Naive thymus-derived CD4-positive, alpha-beta T cell (primary cell): ENCODE data around the gene SLC6A16. TPM values are rescaled to one million over a fixed set of nuclear protein-coding genes. Genes with fewer than 3 reads are reported as not detected.
A peak's percentile ranks its signal among the peaks of the same experiment; 100 is the strongest.
"Not testable (repeated sequence)": the region's sequence is repeated elsewhere in the genome, so short reads cannot be mapped to it uniquely, and the experiment has no call there.

Experiments used
- ATAC-seq: fragments of 150-1000 bp; cut with Tn5 transposase; 2 replicates; pipeline ENCODE4 v1.10.0; 2021; ENCODE audit warnings: mild to moderate bottlenecking, moderate library complexity
- CTCF ChIA-PET: fragments of 350-600 bp; sonication (Branson Sonifier 250); formaldehyde crosslinking; loops from one replicate; lab custom pipeline; 2021; ENCODE audit warnings: antibody characterized with exemption; lab: Charles Lee
- POLR2A ChIA-PET: fragments of 350-600 bp; sonication (Branson Sonifier 250); formaldehyde crosslinking; loops from one replicate; lab custom pipeline; 2021; ENCODE audit warnings: antibody characterized with exemption, inconsistent platforms; lab: Charles Lee
- DNase-seq, 9 donors: peaks; one replicate each; pipeline versions ENCODE4 v3.0.0 to v3.0.0-alpha.2; 2020 to 2022; ENCODE audit warnings: mixed read lengths in 1 of 9
- H3K27ac ChIP-seq: one replicate; pipeline ENCODE4 v1.7.0; 2013; ENCODE audit warnings: mild to moderate bottlenecking, low read depth, low read length, moderate library complexity
- H3K27me3 ChIP-seq, 2 donors: one replicate each; pipeline ENCODE4 v1.7.0; 2013; ENCODE audit warnings: low read length in 2 of 2, mild to moderate bottlenecking in 2 of 2, moderate library complexity in 2 of 2; ENCODE audit not compliant: control insufficient read depth in 2 of 2, insufficient read depth in 2 of 2
- H3K36me3 ChIP-seq, 3 experiments: 1 replicate in 2 of 3; 2 replicates in 1 of 3; pipeline ENCODE4 v1.7.0; 2013; ENCODE audit warnings: low read length in 3 of 3, mild to moderate bottlenecking in 3 of 3, moderate library complexity in 1 of 3; ENCODE audit not compliant: insufficient read depth in 3 of 3, control insufficient read depth in 2 of 3
- H3K4me1 ChIP-seq, 2 donors: one replicate each; pipeline ENCODE4 v1.7.0; 2013; ENCODE audit warnings: low read length in 2 of 2, mild to moderate bottlenecking in 2 of 2, moderate library complexity in 1 of 2; ENCODE audit not compliant: control insufficient read depth in 2 of 2, insufficient read depth in 2 of 2
- H3K4me3 ChIP-seq: 2 replicates; pipeline ENCODE4 v1.7.0; 2013; ENCODE audit warnings: mild to moderate bottlenecking, low read length
- H3K9me3 ChIP-seq, 3 experiments: 1 replicate in 2 of 3; 2 replicates in 1 of 3; pipeline ENCODE4 v1.7.0; 2013; ENCODE audit warnings: low read length in 3 of 3; ENCODE audit not compliant: control insufficient read depth in 2 of 3
- H3K27ac Mint-ChIP-seq, 9 donors: one replicate each; pipeline ENCODE4 v1.8.0; 2020 to 2022; ENCODE audit warnings: mixed read lengths in 9 of 9, mild to moderate bottlenecking in 8 of 9, moderate library complexity in 5 of 9, inconsistent platforms in 2 of 9
- H3K27me3 Mint-ChIP-seq, 5 donors: one replicate each; pipeline ENCODE4 v1.8.0; 2021 to 2022; ENCODE audit warnings: mixed read lengths in 5 of 5, mild to moderate bottlenecking in 1 of 5
- H3K36me3 Mint-ChIP-seq, 5 donors: one replicate each; pipeline ENCODE4 v1.8.0; 2020 to 2022; ENCODE audit warnings: mixed read lengths in 5 of 5, mild to moderate bottlenecking in 3 of 5, inconsistent platforms in 1 of 5
- H3K4me1 Mint-ChIP-seq, 7 donors: one replicate each; pipeline ENCODE4 v1.8.0; 2020 to 2022; ENCODE audit warnings: mixed read lengths in 7 of 7, mild to moderate bottlenecking in 3 of 7, inconsistent platforms in 1 of 7
- H3K4me3 Mint-ChIP-seq, 10 donors: one replicate each; pipeline ENCODE4 v1.8.0; 2020 to 2022; ENCODE audit warnings: mild to moderate bottlenecking in 10 of 10, mixed read lengths in 10 of 10, moderate library complexity in 6 of 10, inconsistent platforms in 2 of 10
- H3K9me3 Mint-ChIP-seq, 11 donors: one replicate each; pipeline ENCODE4 v1.8.0; 2020 to 2022; ENCODE audit warnings: mixed read lengths in 11 of 11, mild to moderate bottlenecking in 4 of 11, inconsistent platforms in 1 of 11, moderate library complexity in 1 of 11
- intact Hi-C, 2 donors: fragments of 100-400 bp; cut with micrococcal nuclease; formaldehyde crosslinking; loops; one replicate each; pipeline ENCODE4 v1.15.1; 2023
- polyA plus RNA-seq, 2 donors: library from polyadenylated mRNA; unstranded; fragments of 300-500 nt; fragmentation: Illumina TruSeq; gene quantifications; one replicate each; pipeline ENCODE4 v1.2.3, GENCODE V29; 2021
- total RNA-seq, 6 experiments: library from RNA in 5 of 6; stranded (reverse) in 5 of 6; gene quantifications; 1 replicate in 5 of 6; 2 replicates in 1 of 6; pipeline ENCODE4 v1.2.3 and lab custom pipeline; 2021 to 2026

Gene SLC6A16
- total and polyA plus RNA-seq, 7 experiments from 2014 or later, result 1.6 to 6.1 (median 4.1) TPM

DNA sequence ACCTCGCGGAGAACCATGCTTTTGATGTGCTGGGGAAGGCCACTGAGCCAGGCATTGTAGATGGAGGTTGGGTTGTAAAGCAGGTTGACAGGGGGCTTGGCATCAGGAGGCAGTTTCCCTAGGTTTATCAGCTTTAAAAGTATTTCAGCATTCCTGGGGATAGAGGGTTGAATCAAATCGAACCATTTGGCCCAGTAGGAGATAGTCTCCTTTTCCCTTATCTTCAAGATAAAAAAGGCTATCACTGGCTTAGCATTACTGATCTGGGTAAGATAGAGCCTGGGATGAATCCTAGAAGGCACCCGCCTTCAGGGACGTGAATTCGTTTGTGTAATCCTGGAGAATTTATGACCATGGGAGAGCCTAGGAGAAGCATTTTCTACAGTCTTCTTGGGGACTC lies 30.6 kb downstream of the SLC6A16 start:
- H3K36me3 ChIP-seq, result no peaks in the 10 kb centered on the region
- no peaks in the 10 kb centered on the region for H3K27me3 ChIP-seq
- no peaks in the 10 kb centered on the region for H3K4me1 Mint-ChIP-seq
- H3K4me1 ChIP-seq, result no peaks in the 10 kb centered on the region
- no peaks in the 10 kb centered on the region for H3K9me3 ChIP-seq
- intact Hi-C loops, result no loop called here
- DNase-seq, result no peak
- no peak for ATAC-seq
- H3K27ac Mint-ChIP-seq, result peak overlapping the region in 1 of 9 donors; percentile 23
- POLR2A ChIA-PET, result no interaction called here
- no peak overlapping the region for H3K4me3 ChIP-seq
- H3K36me3 Mint-ChIP-seq, result no peaks in the 10 kb centered on the region
- CTCF ChIA-PET, result interaction anchor here (0.6 kb wide), 1 partner anchor 17 kb away, joined by 3 read pairs; no protein-coding TSS in a partner anchor
- H3K9me3 Mint-ChIP-seq, result peaks cover 0 to 2% (median 0%) of the 10 kb centered on the region in 11 donors
- H3K4me3 Mint-ChIP-seq, result no peak overlapping the region
- H3K27ac ChIP-seq, result no peak overlapping the region
- peaks cover 0 to 8% (median 0%) of the 10 kb centered on the region in 5 donors for H3K27me3 Mint-ChIP-seq

DNA sequence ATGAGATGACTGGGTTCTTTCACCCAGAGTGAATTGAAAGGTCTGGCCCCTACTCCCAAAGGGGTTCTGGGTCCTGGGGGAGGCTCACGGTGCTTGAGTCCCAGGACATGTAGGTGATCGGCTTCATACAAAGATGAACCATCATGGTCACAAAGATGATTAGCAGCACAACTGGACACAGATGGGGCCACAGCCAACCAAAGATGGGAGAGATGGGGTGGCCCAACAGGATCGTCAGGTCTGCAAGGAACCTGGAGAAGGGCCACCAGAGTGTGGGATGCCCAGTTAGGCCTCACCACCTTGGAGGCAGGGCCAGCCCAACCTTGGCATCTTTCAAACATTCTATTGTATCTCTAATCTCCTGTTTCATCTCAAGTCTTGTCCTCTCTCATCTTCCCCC lies 34.5 kb downstream of the SLC6A16 start:
- no peaks in the 10 kb centered on the region for H3K4me1 Mint-ChIP-seq
- DNase-seq, result no peak
- peaks cover 0 to 4% (median 0%) of the 10 kb centered on the region in 5 donors for H3K27me3 Mint-ChIP-seq
- intact Hi-C loops, result no loop called here
- H3K9me3 ChIP-seq, result no peaks in the 10 kb centered on the region
- no peak overlapping the region for H3K27ac ChIP-seq
- H3K4me3 Mint-ChIP-seq, result no peak overlapping the region
- peaks cover 0 to 2% (median 0%) of the 10 kb centered on the region in 11 donors for H3K9me3 Mint-ChIP-seq
- H3K4me1 ChIP-seq, result no peaks in the 10 kb centered on the region
- POLR2A ChIA-PET, result no interaction called here
- no peaks in the 10 kb centered on the region for H3K36me3 Mint-ChIP-seq
- CTCF ChIA-PET, result no interaction called here
- no peak overlapping the region for H3K4me3 ChIP-seq
- no peak overlapping the region for H3K27ac Mint-ChIP-seq
- ATAC-seq, result no peak
- no peaks in the 10 kb centered on the region for H3K36me3 ChIP-seq
- H3K27me3 ChIP-seq, result no peaks in the 10 kb centered on the region

DNA sequence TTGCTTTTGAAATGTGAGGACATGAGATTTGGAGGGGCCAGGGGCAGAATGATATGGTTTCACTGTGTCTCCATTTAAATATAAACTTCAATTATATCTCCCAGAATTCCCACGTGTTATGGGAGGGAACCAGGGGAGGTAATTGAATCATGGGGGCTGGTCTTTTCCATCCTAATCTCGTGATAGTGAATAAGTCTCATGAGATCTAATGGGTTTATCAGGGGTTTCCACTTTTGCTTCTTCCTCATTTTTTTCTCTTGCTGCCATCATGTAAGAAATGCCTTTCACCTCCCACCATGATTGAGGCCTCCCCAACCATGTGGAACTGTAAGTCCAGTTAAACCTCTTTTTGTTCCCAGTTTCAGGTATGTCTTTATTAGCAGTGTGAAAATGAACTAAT lies 35.7 kb downstream of the SLC6A16 start:
- H3K4me1 Mint-ChIP-seq, H3K4me3 Mint-ChIP-seq, H3K36me3 ChIP-seq, H3K4me1 ChIP-seq, H3K27ac Mint-ChIP-seq, H3K9me3 ChIP-seq, H3K27me3 Mint-ChIP-seq, H3K27ac ChIP-seq, H3K9me3 Mint-ChIP-seq, intact Hi-C loops, H3K27me3 ChIP-seq, H3K36me3 Mint-ChIP-seq, POLR2A ChIA-PET, H3K4me3 ChIP-seq, ATAC-seq, DNase-seq: not testable (repeated sequence)
- CTCF ChIA-PET, result interaction anchor here (1.2 kb wide), 2 partner anchors 12 to 21 kb away, joined by 3 to 5 read pairs; no protein-coding TSS in a partner anchor

DNA sequence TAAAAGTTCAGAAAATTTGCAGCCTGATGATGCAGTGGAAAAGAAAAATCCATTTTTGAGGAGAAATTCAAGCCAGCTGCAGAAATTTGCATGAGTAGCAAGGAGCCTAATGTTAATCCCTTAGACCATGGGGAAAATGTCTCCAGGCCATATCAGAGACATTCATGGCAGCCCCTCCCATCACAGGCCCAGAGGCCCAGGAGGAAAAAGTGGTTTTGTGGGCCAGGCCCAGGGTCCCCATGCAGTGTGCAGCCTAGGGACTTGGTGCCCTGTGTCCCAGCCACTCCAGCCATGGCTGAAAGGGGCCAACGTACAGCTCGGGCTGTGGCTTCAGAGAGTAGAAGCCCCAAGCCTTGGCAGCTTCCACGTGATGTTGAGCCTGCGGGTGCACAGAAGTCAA lies 36.8 kb downstream of the SLC6A16 start:
- H3K36me3 ChIP-seq, intact Hi-C loops, ATAC-seq, DNase-seq, H3K4me1 Mint-ChIP-seq, H3K4me3 Mint-ChIP-seq, H3K36me3 Mint-ChIP-seq, H3K4me3 ChIP-seq, H3K4me1 ChIP-seq, H3K27ac ChIP-seq, H3K9me3 Mint-ChIP-seq, H3K27me3 ChIP-seq, H3K27me3 Mint-ChIP-seq, H3K27ac Mint-ChIP-seq, H3K9me3 ChIP-seq: not testable (repeated sequence)
- ChIA-PET CTCF (interaction anchor here (1.2 kb wide), 2 partner anchors 13 to 20 kb away, joined by 3 to 5 read pairs; no protein-coding TSS in a partner anchor), POLR2A (interaction anchor here (0.6 kb wide), 1 partner anchor 101 kb away, joined by 3 read pairs; no protein-coding TSS in a partner anchor)

DNA sequence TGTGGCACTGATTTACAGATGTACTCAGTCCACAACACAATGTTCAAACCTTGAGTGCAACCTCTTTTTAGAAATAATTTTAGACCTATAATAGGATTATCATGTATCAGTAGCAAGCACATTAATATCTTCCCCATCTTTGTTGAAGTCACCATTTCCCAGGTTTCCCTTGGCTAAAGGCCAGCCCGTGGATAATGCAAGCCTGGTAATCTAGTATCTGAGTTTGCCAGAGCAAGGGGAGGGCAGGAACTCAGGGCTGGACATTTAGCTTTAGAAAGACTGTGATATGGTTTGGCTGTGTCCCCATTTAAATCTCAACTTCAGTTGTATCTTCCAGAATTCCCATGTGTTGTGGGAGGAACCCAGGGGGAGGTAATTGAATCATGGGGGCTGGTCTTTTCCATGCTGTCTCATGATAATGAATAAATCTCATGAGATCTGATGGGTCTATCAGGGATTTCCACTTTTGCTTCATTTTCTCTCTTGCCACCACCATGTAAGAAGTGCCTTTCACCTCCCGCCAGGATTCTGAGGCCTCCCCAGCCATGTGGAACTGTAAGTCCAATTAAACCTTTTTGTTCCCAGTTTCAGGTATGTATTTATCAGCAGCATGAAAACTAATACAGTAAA lies 37.7 kb downstream of the SLC6A16 start:
- H3K9me3 ChIP-seq, result no peaks in the 10 kb centered on the region
- DNase-seq (no peak), ATAC-seq (no peak)
- H3K4me3 ChIP-seq, result no peak overlapping the region
- no peak overlapping the region for H3K27ac ChIP-seq
- peaks cover 0 to 4% (median 4%) of the 10 kb centered on the region in 5 donors for H3K27me3 Mint-ChIP-seq
- no peak overlapping the region for H3K4me3 Mint-ChIP-seq
- H3K4me1 ChIP-seq, result no peaks in the 10 kb centered on the region
- peaks cover 0 to 2% (median 0%) of the 10 kb centered on the region in 7 donors for H3K4me1 Mint-ChIP-seq
- no peak overlapping the region for H3K27ac Mint-ChIP-seq
- H3K9me3 Mint-ChIP-seq, result no peaks in the 10 kb centered on the region
- intact Hi-C loops, result no loop called here
- POLR2A ChIA-PET, result no interaction called here
- H3K36me3 ChIP-seq, result no peaks in the 10 kb centered on the region
- CTCF ChIA-PET, result no interaction called here
- no peaks in the 10 kb centered on the region for H3K27me3 ChIP-seq
- no peaks in the 10 kb centered on the region for H3K36me3 Mint-ChIP-seq

DNA sequence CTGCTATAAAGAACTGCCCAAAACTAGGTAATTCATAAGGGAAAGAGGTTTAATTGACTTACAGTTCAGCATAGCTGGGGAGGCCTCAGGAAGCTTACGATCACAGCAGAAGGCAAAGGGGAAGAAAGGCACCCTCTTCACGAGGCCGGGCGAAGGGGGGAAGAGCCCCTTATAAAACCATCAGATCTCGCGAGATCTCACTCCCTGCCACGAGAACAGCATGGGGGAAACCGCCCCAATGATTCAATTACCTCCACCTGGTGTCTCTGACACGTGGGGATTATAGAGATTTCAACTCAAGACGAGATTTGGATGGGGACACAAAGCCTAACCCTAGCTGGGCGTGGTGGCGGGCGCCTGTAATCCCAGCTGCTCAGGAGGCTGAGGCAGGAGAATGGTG lies 42.8 kb downstream of the SLC6A16 start:
- Histone ChIP-seq H3K27ac (no peak overlapping the region), H3K9me3 (no peaks in the 10 kb centered on the region), H3K36me3 (no peaks in the 10 kb centered on the region), H3K27me3 (no peaks in the 10 kb centered on the region), H3K4me1 (no peaks in the 10 kb centered on the region), H3K4me3 (no peak overlapping the region)
- intact Hi-C loops, result no loop called here
- Mint-ChIP-seq H3K4me3 (no peak overlapping the region), H3K9me3 (peaks cover 0 to 2% (median 0%) of the 10 kb centered on the region in 11 donors), H3K4me1 (peaks cover 0 to 2% (median 0%) of the 10 kb centered on the region in 7 donors), H3K36me3 (no peaks in the 10 kb centered on the region), H3K27me3 (peaks cover 0 to 10% (median 4%) of the 10 kb centered on the region in 5 donors), H3K27ac (no peak overlapping the region)
- CTCF ChIA-PET, result no interaction called here
- POLR2A ChIA-PET, result no interaction called here
- ATAC-seq, result no peak
- DNase-seq, result no peak

DNA sequence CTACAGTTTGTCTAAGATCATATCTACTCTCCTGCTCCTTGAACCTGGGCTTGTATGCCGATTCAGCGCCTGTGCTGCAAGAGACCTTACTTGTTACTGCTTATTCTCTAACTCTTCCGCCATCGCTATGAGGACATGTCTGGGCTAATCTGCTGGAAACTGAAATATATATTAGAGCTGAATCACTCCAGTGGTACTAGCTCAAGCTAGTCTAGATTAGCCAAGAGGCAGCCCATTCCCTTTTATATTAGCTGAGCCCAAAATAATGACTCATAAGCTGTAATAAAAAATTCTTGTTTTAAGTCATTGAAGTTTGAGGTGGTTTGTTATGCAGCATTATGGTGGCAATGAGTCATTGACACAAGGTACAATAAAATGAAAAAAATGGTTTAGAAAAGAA lies 52.8 kb downstream of the SLC6A16 start:
- Mint-ChIP-seq H3K36me3 (peaks cover 0 to 9% (median 3%) of the 10 kb centered on the region in 5 donors), H3K4me3 (no peak overlapping the region), H3K4me1 (peaks cover 0 to 1% (median 0%) of the 10 kb centered on the region in 7 donors), H3K27me3 (peaks cover 0 to 26% (median 15%) of the 10 kb centered on the region in 5 donors), H3K9me3 (peaks cover 0 to 28% (median 3%) of the 10 kb centered on the region in 11 donors), H3K27ac (no peak overlapping the region)
- intact Hi-C loops, result no loop called here
- Histone ChIP-seq H3K9me3 (no peaks in the 10 kb centered on the region), H3K4me3 (no peak overlapping the region), H3K27me3 (no peaks in the 10 kb centered on the region), H3K36me3 (no peaks in the 10 kb centered on the region), H3K27ac (no peak overlapping the region), H3K4me1 (no peaks in the 10 kb centered on the region)
- DNase-seq (no peak), ATAC-seq (no peak)
- POLR2A ChIA-PET, result no interaction called here
- CTCF ChIA-PET, result no interaction called here
